SK-N-SH (cell line): ENCODE measurements around the gene DCLRE1A. TPM values are rescaled to one million over a fixed set of nuclear protein-coding genes. Genes with fewer than 3 reads are reported as not detected.
"Not testable (repeated sequence)": the region's sequence is repeated elsewhere in the genome, so short reads cannot be mapped to it uniquely, and the experiment has no call there.

Source experiments
- CTCF ChIA-PET: fragments of 300-600, 350-600 bp; formaldehyde crosslinking; extraction: SDS; loops from one replicate; lab custom pipeline; 2021; lab: Yijun Ruan, JAX
- POLR2A ChIA-PET: fragments of 350-600 bp; sonication (Branson Sonifier 250); formaldehyde crosslinking; extraction: SDS; loops from one replicate; lab custom pipeline; 2020; ENCODE audit warnings: antibody characterized with exemption, inconsistent platforms; lab: Yijun Ruan, JAX
- DNase-seq: peaks from one replicate; pipeline ENCODE4 v3.0.0; 2012
- H2AFZ ChIP-seq: fragments of 200-600 bp; sonication (generic); 2 replicates; pipeline ENCODE4 v1.8.1; 2016; ENCODE audit warnings: antibody characterized with exemption, mild to moderate bottlenecking, low read depth
- H3F3A ChIP-seq: fragments of 200-600 bp; sonication (generic); replicated peaks from 2 replicates; pipeline ENCODE3; 2016; ENCODE audit warnings: antibody characterized with exemption, mild to moderate bottlenecking; ENCODE audit not compliant: insufficient read depth
- H3K27ac ChIP-seq, 2 experiments: fragments of 200-500 bp in 1 of 2; fragments of 200-600 bp in 1 of 2; sonication (Bioruptor generic) in 1 of 2; sonication (generic), shearing (Covaris generic) in 1 of 2; 2 replicates each; pipeline versions ENCODE4 v1.5.1 to v1.6.1; 2014 to 2016; ENCODE audit warnings: low read depth in 2 of 2, inconsistent platforms in 1 of 2, low read length in 1 of 2, mild to moderate bottlenecking in 1 of 2, mixed read lengths in 1 of 2
- H3K27me3 ChIP-seq: fragments of 200-600 bp; sonication (generic), shearing (Covaris generic); 2 replicates; pipeline ENCODE4 v1.6.1; 2016; ENCODE audit warnings: mixed run types; ENCODE audit not compliant: insufficient read depth
- H3K36me3 ChIP-seq, 2 experiments: fragments of 200-500 bp in 1 of 2; fragments of 200-600 bp in 1 of 2; sonication (Bioruptor generic) in 1 of 2; sonication (generic) in 1 of 2; replicated peaks in 1 of 2; 2 replicates each; pipeline versions ENCODE3 to v1.5.1; 2014 to 2016; ENCODE audit warnings: low read length in 1 of 2, mild to moderate bottlenecking in 1 of 2; ENCODE audit not compliant: insufficient read depth in 2 of 2, control insufficient read depth in 1 of 2
- H3K4me1 ChIP-seq, 2 experiments: fragments of 200-500 bp in 1 of 2; fragments of 200-600 bp in 1 of 2; sonication (Bioruptor generic) in 1 of 2; sonication (generic), shearing (Covaris generic) in 1 of 2; 2 replicates each; pipeline versions ENCODE4 v1.5.1 to v1.6.1; 2014 to 2016; ENCODE audit warnings: low read depth in 1 of 2, low read length in 1 of 2, mixed run types in 1 of 2; ENCODE audit not compliant: insufficient read depth in 2 of 2, control insufficient read depth in 1 of 2
- H3K4me2 ChIP-seq: fragments of 200-600 bp; sonication (generic), shearing (Covaris generic); 2 replicates; pipeline ENCODE4 v1.6.1; 2017; ENCODE audit warnings: mixed run types
- H3K4me3 ChIP-seq, 2 experiments: fragments of 200-500 bp in 1 of 2; fragments of 200-600 bp in 1 of 2; sonication (Bioruptor generic) in 1 of 2; sonication (generic), shearing (Covaris generic) in 1 of 2; 2 replicates each; pipeline versions ENCODE4 v1.5.1 to v1.8.1; 2014 to 2016; ENCODE audit warnings: low read depth in 2 of 2, inconsistent platforms in 1 of 2, low read length in 1 of 2, mild to moderate bottlenecking in 1 of 2, mixed read lengths in 1 of 2, moderate library complexity in 1 of 2
- H3K79me2 ChIP-seq: fragments of 200-600 bp; sonication (generic); 2 replicates; pipeline ENCODE4 v1.8.1; 2017; ENCODE audit warnings: mild to moderate bottlenecking; ENCODE audit not compliant: insufficient read depth
- H3K9ac ChIP-seq: fragments of 200-600 bp; sonication (generic); 2 replicates; pipeline ENCODE4 v1.6.1; 2017; ENCODE audit warnings: mixed run types
- H3K9me2 ChIP-seq: fragments of 200-600 bp; sonication (generic); 2 replicates; pipeline ENCODE4 v1.6.1; 2017; ENCODE audit warnings: mixed run types
- H3K9me3 ChIP-seq: fragments of 200-600 bp; sonication (generic); 2 replicates; pipeline ENCODE4 v1.6.1; 2017; ENCODE audit warnings: mixed run types, mild to moderate bottlenecking, moderate library complexity
- H4K20me1 ChIP-seq: fragments of 200-600 bp; sonication (generic); 2 replicates; pipeline ENCODE4 v1.6.1; 2017; ENCODE audit warnings: mild to moderate bottlenecking, mixed run types; ENCODE audit not compliant: insufficient read depth
- ELF1 ChIP-seq: IDR thresholded peaks from 2 replicates; pipeline ENCODE4 v1.4.0; 2012
- EZH2phosphoT487 ChIP-seq: fragments of 200-600 bp; sonication (generic); IDR thresholded peaks from 2 replicates; pipeline ENCODE4 v1.6.1; 2017; ENCODE audit warnings: low read depth, mixed run types, mild to moderate bottlenecking, antibody characterized with exemption, moderate library complexity, borderline replicate concordance
- MXI1 ChIP-seq: IDR thresholded peaks from 2 replicates; pipeline ENCODE4 v1.6.1; 2012; ENCODE audit warnings: mild to moderate bottlenecking, low read depth, low read length, improper control_type of control experiment
- YY1 ChIP-seq: IDR thresholded peaks from 2 replicates; pipeline ENCODE4 v1.4.0; 2012; ENCODE audit warnings: low read depth, mild to moderate bottlenecking
- WGBS: methylation state at CpG from one replicate; pipeline ENCODE4 v1.1.6; 2017; ENCODE audit warnings: low lambda C conversion rate; 5-methylcytosine and 5-hydroxymethylcytosine counted together
- polyA plus RNA-seq, 3 experiments: library from polyadenylated mRNA; depleted of rRNA; stranded (reverse); fragments of >200 nt; gene quantifications; 2 replicates each; pipeline ENCODE4 v1.2.3, GENCODE V29; 2012
- TF ChIP-seq, protein P1 (sequence below): fragments of 200-600 bp; sonication (generic); IDR thresholded peaks from 2 replicates; pipeline ENCODE4 v1.6.1; 2017; ENCODE audit warnings: antibody characterized with exemption, mild to moderate bottlenecking, moderate library complexity
- TF ChIP-seq, protein P2 (sequence below): IDR thresholded peaks from 2 replicates; pipeline ENCODE4 v1.4.0; 2012; ENCODE audit warnings: low read depth, borderline replicate concordance

The DCLRE1A gene
- polyA plus RNA-seq, 1 of the 3 experiments (the other 2 are of a cell fraction) = 2.6 TPM

DNA sequence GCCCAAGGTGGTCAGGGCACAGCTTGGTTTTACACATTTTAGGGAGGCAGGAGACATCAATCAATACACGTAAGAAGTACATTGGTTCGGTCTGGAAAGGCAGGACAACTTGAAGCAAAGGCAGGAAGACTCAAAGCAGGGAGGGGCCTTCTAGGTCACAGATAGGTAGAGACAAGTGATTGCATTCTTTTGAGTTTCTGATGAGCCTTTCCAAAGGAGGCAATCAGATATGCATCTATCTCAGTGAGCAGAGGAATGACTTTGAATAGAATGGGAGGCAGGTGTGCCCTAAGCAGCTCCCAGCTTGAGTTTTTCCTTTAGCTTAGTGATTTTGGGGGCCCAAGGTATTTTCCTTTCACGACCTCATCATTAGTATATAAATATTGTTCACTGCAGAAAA is 32.6 kb downstream of the DCLRE1A start:
- H3K27me3 ChIP-seq, H3K4me2 ChIP-seq, H3K79me2 ChIP-seq, H4K20me1 ChIP-seq, H3K4me1 ChIP-seq, H3K9me3 ChIP-seq, H3K9me2 ChIP-seq, DNase-seq, H3K4me3 ChIP-seq, H3K27ac ChIP-seq, H3K9ac ChIP-seq, H3F3A ChIP-seq, H2AFZ ChIP-seq, POLR2A ChIA-PET, H3K36me3 ChIP-seq: not testable (repeated sequence)
- CTCF ChIA-PET = interaction anchor here (0.7 to 1.8 kb wide), 3 partner anchors 22 to 53 kb away, joined by 3 to 7 read pairs (median 4); no protein-coding TSS in a partner anchor
- 65% methylated on average over 3 of the region's 3 CpGs for WGBS

DNA sequence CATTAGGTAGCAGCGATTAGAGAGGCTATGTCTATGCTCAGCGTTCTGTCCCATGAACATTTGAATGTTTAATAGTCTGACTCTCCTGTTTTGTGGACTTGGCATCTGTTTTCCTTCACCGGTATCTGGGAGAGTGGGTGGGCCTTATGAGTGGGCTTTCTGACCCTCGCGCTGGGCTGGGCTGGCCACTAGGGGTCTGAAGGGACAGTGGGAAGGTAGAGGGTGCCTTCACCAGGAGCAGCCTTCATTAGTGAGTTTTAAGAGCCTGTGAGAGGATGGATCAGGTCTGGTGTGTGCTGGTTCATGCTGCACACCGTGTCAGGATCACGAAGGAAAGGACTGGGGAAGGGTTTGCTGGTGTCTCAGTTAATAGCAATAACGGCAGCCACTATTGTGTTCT is 33.4 kb downstream of the DCLRE1A start:
- Histone ChIP-seq H3K36me3 (no peaks in the 10 kb centered on the region), H3K9ac (no peak overlapping the region), H3K9me2 (no peaks in the 10 kb centered on the region), H3K4me2 (no peak overlapping the region), H3F3A (no peaks in the 10 kb centered on the region), H3K27ac (no peak overlapping the region), H3K4me3 (no peak overlapping the region), H3K9me3 (no peaks in the 10 kb centered on the region), H2AFZ (no peak overlapping the region), H3K27me3 (no peaks in the 10 kb centered on the region), H3K79me2 (no peaks in the 10 kb centered on the region), H3K4me1 (no peaks in the 10 kb centered on the region), H4K20me1 (no peaks in the 10 kb centered on the region)
- ChIA-PET POLR2A (no interaction called here), CTCF (interaction anchor here (1.6 kb wide), 1 partner anchor 21 kb away, joined by 7 read pairs; no protein-coding TSS in a partner anchor)
- TF ChIP-seq, protein P1, sequence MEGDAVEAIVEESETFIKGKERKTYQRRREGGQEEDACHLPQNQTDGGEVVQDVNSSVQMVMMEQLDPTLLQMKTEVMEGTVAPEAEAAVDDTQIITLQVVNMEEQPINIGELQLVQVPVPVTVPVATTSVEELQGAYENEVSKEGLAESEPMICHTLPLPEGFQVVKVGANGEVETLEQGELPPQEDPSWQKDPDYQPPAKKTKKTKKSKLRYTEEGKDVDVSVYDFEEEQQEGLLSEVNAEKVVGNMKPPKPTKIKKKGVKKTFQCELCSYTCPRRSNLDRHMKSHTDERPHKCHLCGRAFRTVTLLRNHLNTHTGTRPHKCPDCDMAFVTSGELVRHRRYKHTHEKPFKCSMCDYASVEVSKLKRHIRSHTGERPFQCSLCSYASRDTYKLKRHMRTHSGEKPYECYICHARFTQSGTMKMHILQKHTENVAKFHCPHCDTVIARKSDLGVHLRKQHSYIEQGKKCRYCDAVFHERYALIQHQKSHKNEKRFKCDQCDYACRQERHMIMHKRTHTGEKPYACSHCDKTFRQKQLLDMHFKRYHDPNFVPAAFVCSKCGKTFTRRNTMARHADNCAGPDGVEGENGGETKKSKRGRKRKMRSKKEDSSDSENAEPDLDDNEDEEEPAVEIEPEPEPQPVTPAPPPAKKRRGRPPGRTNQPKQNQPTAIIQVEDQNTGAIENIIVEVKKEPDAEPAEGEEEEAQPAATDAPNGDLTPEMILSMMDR = peak; percentile 31; the same call in 1 of the 2 replicates
- TF ChIP-seq ELF1 = no peak
- TF ChIP-seq EZH2phosphoT487 = no peak
- 66% methylated on average over 8 of the region's 8 CpGs for WGBS
- peak; percentile 43 for DNase-seq

DNA sequence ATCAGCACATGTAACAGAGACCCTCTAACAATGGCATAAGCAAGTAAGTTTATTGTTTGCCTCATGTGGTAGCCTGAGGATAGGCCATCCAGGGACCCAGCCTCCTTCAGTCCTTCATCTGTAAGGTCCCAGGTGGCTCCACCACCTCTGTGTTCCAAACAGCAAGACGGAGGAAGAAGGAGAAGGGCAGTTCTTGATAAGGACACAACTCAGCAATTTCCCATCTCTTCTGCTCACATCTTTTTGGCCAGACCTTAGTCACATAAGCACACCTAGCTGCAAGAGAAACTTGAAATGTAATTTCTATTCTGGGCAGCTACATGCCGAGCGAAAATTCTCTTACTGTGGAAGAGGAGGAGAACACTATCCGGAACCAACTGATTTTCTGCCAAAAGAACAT is 33.9 kb downstream of the DCLRE1A start:
- H3K27ac ChIP-seq = no peak overlapping the region
- H3F3A ChIP-seq = no peaks in the 10 kb centered on the region
- H3K4me1 ChIP-seq = no peaks in the 10 kb centered on the region
- no peak overlapping the region for H3K4me3 ChIP-seq
- H3K9me2 ChIP-seq = no peaks in the 10 kb centered on the region
- H3K27me3 ChIP-seq = no peaks in the 10 kb centered on the region
- WGBS = 89% methylated on average over 4 of the region's 4 CpGs
- no peak overlapping the region for H3K9ac ChIP-seq
- no peak overlapping the region for H3K4me2 ChIP-seq
- H3K9me3 ChIP-seq = no peaks in the 10 kb centered on the region
- no peaks in the 10 kb centered on the region for H3K36me3 ChIP-seq
- CTCF ChIA-PET = no interaction called here
- no peak overlapping the region for H2AFZ ChIP-seq
- DNase-seq = no peak
- no peaks in the 10 kb centered on the region for H3K79me2 ChIP-seq
- POLR2A ChIA-PET = no interaction called here
- no peaks in the 10 kb centered on the region for H4K20me1 ChIP-seq
- no peak for TF ChIP-seq MXI1
- TF ChIP-seq YY1 = no peak
- TF ChIP-seq, protein P2, sequence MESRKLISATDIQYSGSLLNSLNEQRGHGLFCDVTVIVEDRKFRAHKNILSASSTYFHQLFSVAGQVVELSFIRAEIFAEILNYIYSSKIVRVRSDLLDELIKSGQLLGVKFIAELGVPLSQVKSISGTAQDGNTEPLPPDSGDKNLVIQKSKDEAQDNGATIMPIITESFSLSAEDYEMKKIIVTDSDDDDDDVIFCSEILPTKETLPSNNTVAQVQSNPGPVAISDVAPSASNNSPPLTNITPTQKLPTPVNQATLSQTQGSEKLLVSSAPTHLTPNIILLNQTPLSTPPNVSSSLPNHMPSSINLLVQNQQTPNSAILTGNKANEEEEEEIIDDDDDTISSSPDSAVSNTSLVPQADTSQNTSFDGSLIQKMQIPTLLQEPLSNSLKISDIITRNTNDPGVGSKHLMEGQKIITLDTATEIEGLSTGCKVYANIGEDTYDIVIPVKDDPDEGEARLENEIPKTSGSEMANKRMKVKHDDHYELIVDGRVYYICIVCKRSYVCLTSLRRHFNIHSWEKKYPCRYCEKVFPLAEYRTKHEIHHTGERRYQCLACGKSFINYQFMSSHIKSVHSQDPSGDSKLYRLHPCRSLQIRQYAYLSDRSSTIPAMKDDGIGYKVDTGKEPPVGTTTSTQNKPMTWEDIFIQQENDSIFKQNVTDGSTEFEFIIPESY = no peak

DNA sequence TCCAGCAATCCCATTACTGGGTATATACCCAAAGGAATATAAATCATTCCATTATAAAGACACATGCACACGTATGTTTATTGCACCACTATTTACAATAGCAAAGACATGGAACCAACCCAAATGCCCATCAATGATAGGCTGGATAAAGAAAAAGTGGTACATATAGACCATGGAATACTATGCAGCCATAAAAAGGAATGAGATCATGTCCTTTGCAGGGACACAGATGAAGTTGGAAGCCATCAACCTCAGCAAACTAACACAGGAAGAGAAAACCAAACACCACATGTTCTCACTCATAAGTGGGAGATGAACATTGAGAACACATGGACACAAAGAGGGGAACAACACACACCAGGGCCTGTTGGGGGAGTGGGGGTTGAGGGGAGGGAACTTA is 39.2 kb downstream of the DCLRE1A start:
- H3K9ac ChIP-seq, H2AFZ ChIP-seq, H3F3A ChIP-seq, H3K4me1 ChIP-seq, H3K36me3 ChIP-seq, H3K4me2 ChIP-seq, H3K27me3 ChIP-seq, POLR2A ChIA-PET, H3K79me2 ChIP-seq, H3K9me3 ChIP-seq, H3K4me3 ChIP-seq, H4K20me1 ChIP-seq, H3K27ac ChIP-seq, DNase-seq, H3K9me2 ChIP-seq: not testable (repeated sequence)
- WGBS = 74% methylated on average over 1 of the region's 1 CpG
- CTCF ChIA-PET = interaction anchor here (1.3 to 2.5 kb wide), 2 partner anchors 16 to 110 kb away, joined by 3 to 8 read pairs; no protein-coding TSS in a partner anchor
